GM23338 (cell line): ENCODE results near the gene GNB1.
A peak's percentile ranks its signal among the peaks of the same experiment; 100 is the strongest.

ENCODE experiments used
- CREB1 ChIP-seq: fragments of 250-450 bp; sonication (Bioruptor Pico); IDR thresholded peaks from 2 replicates; pipeline ENCODE4 v1.5.0; 2020; ENCODE audit warnings: low read depth, mild to moderate bottlenecking, moderate library complexity
- EZH2 ChIP-seq: fragments of 200-600 bp; sonication (generic); IDR thresholded peaks from one replicate; pipeline ENCODE4 v1.8.0; 2017; ENCODE audit warnings: antibody characterized with exemption, mild to moderate bottlenecking, low read depth; ENCODE audit not compliant: unreplicated experiment
- EZH2phosphoT487 ChIP-seq: fragments of 200-600 bp; sonication (generic); IDR thresholded peaks from one replicate; pipeline ENCODE4 v1.8.1; 2018; ENCODE audit warnings: antibody characterized with exemption; ENCODE audit not compliant: unreplicated experiment
- JUNB ChIP-seq: IDR thresholded peaks from one replicate; pipeline ENCODE4 v1.6.1; 2016; ENCODE audit warnings: antibody characterized with exemption; ENCODE audit not compliant: unreplicated experiment
- POLR2AphosphoS5 ChIP-seq: IDR thresholded peaks from 2 replicates; pipeline ENCODE4 v1.6.1; 2016; ENCODE audit warnings: antibody characterized with exemption, low read depth
- ZNF114 ChIP-seq: fragments of 250-450 bp; sonication (Bioruptor Pico); IDR thresholded peaks from 2 replicates; pipeline ENCODE4 v1.5.0; 2020; ENCODE audit warnings: mild to moderate bottlenecking, moderate library complexity
- ZNF331 ChIP-seq: fragments of 250-450 bp; sonication (Bioruptor Pico); IDR thresholded peaks from 2 replicates; pipeline ENCODE4 v1.5.0; 2020; ENCODE audit warnings: low read depth, mild to moderate bottlenecking, moderate library complexity
- TF ChIP-seq, protein P1 (sequence below): fragments of 250-450 bp; sonication (Bioruptor Pico); IDR thresholded peaks from 2 replicates; pipeline ENCODE4 v1.5.0; 2020; ENCODE audit warnings: mild to moderate bottlenecking, moderate library complexity
- TF ChIP-seq, protein P2 (sequence below), 2 experiments: fragments of 200-600 bp in 1 of 2; sonication (generic) in 1 of 2; conservative IDR thresholded peaks; 2 replicates each; pipeline versions ENCODE4 v1.5.1 to v1.6.1; 2016 to 2017; ENCODE audit warnings: antibody characterized with exemption in 2 of 2, low read depth in 2 of 2, mild to moderate bottlenecking in 2 of 2, moderate library complexity in 1 of 2
- TF ChIP-seq, protein P3 (sequence below): IDR thresholded peaks from one replicate; pipeline ENCODE4 v1.6.1; 2018; ENCODE audit warnings: antibody characterized with exemption; ENCODE audit not compliant: unreplicated experiment
- TF ChIP-seq, protein P4 (sequence below): IDR thresholded peaks from 2 replicates; pipeline ENCODE4 v1.6.1; 2016; ENCODE audit warnings: antibody characterized with exemption

DNA sequence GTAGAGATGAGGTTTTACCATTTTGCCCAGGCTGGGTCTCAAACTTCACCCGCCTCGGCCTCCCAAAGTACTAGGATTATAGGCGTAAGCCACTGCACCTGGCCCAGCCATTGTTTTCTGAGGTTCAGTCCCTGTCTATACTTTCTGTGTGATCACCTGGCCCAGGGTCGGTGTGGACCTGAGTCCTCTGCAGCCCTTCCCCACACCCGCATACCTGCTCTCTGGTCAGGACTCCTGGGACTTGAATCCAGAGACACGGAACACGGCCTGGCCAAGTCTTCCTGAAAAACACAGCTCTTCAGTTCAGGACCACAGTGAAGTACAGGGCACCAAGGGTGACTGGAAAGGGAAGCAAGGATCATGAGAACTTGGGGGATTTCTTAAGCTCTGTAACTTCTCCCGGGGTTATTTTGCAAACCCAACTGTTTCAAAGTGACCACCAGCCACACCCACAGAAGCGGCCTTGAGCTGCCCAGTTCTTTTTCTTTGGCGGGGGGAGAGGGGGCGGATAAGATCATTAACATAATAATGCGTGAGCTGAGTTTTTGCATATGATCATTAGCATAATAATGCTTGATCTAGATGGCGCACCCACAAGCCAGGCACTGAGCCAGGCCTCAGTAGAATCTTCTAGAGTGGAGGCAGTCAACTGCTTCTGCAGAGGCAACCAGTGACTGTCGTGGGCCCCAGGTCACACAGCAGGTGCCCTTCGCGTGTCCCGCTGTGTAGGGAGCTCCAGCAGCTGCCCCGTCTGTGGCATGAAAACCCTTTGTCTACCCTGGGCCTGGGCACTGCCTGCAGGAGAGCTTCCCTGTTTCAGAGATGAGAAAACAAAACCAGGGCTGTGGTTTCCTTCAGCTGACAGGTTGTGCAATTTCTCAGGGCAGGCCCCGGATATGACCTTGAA, 110.9 kb downstream of the GNB1 start:
- TF ChIP-seq, protein P1, sequence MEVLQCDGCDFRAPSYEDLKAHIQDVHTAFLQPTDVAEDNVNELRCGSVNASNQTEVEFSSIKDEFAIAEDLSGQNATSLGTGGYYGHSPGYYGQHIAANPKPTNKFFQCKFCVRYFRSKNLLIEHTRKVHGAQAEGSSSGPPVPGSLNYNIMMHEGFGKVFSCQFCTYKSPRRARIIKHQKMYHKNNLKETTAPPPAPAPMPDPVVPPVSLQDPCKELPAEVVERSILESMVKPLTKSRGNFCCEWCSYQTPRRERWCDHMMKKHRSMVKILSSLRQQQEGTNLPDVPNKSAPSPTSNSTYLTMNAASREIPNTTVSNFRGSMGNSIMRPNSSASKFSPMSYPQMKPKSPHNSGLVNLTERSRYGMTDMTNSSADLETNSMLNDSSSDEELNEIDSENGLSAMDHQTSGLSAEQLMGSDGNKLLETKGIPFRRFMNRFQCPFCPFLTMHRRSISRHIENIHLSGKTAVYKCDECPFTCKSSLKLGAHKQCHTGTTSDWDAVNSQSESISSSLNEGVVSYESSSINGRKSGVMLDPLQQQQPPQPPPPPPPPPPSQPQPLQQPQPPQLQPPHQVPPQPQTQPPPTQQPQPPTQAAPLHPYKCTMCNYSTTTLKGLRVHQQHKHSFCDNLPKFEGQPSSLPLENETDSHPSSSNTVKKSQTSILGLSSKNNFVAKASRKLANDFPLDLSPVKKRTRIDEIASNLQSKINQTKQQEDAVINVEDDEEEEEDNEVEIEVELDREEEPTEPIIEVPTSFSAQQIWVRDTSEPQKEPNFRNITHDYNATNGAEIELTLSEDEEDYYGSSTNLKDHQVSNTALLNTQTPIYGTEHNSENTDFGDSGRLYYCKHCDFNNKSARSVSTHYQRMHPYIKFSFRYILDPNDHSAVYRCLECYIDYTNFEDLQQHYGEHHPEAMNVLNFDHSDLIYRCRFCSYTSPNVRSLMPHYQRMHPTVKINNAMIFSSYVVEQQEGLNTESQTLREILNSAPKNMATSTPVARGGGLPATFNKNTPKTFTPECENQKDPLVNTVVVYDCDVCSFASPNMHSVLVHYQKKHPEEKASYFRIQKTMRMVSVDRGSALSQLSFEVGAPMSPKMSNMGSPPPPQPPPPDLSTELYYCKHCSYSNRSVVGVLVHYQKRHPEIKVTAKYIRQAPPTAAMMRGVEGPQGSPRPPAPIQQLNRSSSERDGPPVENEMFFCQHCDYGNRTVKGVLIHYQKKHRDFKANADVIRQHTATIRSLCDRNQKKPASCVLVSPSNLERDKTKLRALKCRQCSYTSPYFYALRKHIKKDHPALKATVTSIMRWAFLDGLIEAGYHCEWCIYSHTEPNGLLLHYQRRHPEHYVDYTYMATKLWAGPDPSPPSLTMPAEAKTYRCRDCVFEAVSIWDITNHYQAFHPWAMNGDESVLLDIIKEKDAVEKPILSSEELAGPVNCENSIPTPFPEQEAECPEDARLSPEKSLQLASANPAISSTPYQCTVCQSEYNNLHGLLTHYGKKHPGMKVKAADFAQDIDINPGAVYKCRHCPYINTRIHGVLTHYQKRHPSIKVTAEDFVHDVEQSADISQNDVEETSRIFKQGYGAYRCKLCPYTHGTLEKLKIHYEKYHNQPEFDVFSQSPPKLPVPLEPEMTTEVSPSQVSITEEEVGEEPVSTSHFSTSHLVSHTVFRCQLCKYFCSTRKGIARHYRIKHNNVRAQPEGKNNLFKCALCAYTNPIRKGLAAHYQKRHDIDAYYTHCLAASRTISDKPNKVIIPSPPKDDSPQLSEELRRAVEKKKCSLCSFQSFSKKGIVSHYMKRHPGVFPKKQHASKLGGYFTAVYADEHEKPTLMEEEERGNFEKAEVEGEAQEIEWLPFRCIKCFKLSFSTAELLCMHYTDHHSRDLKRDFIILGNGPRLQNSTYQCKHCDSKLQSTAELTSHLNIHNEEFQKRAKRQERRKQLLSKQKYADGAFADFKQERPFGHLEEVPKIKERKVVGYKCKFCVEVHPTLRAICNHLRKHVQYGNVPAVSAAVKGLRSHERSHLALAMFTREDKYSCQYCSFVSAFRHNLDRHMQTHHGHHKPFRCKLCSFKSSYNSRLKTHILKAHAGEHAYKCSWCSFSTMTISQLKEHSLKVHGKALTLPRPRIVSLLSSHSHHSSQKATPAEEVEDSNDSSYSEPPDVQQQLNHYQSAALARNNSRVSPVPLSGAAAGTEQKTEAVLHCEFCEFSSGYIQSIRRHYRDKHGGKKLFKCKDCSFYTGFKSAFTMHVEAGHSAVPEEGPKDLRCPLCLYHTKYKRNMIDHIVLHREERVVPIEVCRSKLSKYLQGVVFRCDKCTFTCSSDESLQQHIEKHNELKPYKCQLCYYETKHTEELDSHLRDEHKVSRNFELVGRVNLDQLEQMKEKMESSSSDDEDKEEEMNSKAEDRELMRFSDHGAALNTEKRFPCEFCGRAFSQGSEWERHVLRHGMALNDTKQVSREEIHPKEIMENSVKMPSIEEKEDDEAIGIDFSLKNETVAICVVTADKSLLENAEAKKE (CRISPR knock-in tag) = peak; percentile 19; the same call in 1 of the 2 replicates
- no peak for TF ChIP-seq ZNF114 (CRISPR knock-in tag)
- TF ChIP-seq POLR2AphosphoS5 = peak; percentile 63; the same call in 1 of the 2 replicates
- TF ChIP-seq, protein P2, sequence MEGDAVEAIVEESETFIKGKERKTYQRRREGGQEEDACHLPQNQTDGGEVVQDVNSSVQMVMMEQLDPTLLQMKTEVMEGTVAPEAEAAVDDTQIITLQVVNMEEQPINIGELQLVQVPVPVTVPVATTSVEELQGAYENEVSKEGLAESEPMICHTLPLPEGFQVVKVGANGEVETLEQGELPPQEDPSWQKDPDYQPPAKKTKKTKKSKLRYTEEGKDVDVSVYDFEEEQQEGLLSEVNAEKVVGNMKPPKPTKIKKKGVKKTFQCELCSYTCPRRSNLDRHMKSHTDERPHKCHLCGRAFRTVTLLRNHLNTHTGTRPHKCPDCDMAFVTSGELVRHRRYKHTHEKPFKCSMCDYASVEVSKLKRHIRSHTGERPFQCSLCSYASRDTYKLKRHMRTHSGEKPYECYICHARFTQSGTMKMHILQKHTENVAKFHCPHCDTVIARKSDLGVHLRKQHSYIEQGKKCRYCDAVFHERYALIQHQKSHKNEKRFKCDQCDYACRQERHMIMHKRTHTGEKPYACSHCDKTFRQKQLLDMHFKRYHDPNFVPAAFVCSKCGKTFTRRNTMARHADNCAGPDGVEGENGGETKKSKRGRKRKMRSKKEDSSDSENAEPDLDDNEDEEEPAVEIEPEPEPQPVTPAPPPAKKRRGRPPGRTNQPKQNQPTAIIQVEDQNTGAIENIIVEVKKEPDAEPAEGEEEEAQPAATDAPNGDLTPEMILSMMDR (conservative IDR thresholded peaks at IDR 0.05; ENCODE audit: low read depth in 2 of 2) = 0 out of 4 replicates have a peak, but pooled peaks of 1 of the 2 experiments have one; percentile 3
- TF ChIP-seq, protein P3, sequence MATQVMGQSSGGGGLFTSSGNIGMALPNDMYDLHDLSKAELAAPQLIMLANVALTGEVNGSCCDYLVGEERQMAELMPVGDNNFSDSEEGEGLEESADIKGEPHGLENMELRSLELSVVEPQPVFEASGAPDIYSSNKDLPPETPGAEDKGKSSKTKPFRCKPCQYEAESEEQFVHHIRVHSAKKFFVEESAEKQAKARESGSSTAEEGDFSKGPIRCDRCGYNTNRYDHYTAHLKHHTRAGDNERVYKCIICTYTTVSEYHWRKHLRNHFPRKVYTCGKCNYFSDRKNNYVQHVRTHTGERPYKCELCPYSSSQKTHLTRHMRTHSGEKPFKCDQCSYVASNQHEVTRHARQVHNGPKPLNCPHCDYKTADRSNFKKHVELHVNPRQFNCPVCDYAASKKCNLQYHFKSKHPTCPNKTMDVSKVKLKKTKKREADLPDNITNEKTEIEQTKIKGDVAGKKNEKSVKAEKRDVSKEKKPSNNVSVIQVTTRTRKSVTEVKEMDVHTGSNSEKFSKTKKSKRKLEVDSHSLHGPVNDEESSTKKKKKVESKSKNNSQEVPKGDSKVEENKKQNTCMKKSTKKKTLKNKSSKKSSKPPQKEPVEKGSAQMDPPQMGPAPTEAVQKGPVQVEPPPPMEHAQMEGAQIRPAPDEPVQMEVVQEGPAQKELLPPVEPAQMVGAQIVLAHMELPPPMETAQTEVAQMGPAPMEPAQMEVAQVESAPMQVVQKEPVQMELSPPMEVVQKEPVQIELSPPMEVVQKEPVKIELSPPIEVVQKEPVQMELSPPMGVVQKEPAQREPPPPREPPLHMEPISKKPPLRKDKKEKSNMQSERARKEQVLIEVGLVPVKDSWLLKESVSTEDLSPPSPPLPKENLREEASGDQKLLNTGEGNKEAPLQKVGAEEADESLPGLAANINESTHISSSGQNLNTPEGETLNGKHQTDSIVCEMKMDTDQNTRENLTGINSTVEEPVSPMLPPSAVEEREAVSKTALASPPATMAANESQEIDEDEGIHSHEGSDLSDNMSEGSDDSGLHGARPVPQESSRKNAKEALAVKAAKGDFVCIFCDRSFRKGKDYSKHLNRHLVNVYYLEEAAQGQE = no peak
- TF ChIP-seq EZH2 = no peak
- no peak for TF ChIP-seq JUNB
- TF ChIP-seq CREB1 = peak; percentile 14; the same call in 1 of the 2 replicates
- no peak for TF ChIP-seq EZH2phosphoT487
- TF ChIP-seq, protein P4, sequence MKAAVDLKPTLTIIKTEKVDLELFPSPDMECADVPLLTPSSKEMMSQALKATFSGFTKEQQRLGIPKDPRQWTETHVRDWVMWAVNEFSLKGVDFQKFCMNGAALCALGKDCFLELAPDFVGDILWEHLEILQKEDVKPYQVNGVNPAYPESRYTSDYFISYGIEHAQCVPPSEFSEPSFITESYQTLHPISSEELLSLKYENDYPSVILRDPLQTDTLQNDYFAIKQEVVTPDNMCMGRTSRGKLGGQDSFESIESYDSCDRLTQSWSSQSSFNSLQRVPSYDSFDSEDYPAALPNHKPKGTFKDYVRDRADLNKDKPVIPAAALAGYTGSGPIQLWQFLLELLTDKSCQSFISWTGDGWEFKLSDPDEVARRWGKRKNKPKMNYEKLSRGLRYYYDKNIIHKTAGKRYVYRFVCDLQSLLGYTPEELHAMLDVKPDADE = no peak
- TF ChIP-seq ZNF331 = no peak
